H1 (cell line): ENCODE data around the gene TMPRSS9. TPM values are rescaled to one million over a fixed set of nuclear protein-coding genes. Genes with fewer than 3 reads are reported as not detected.
A peak's percentile ranks its signal among the peaks of the same experiment; 100 is the strongest.

Experiments
- CTCF ChIA-PET: fragments of 300-600 bp; sonication (Branson Sonifier 250); formaldehyde crosslinking; loops from one replicate; lab custom pipeline; 2021; ENCODE audit not compliant: partially characterized antibody; lab: Charles Lee
- POLR2A ChIA-PET: fragments of 300-600 bp; sonication (Branson Sonifier 250); formaldehyde crosslinking; loops from one replicate; lab custom pipeline; 2021; ENCODE audit warnings: inconsistent platforms; ENCODE audit not compliant: partially characterized antibody; lab: Charles Lee
- DNase-seq, 2 experiments: peaks; one replicate each; pipeline versions ENCODE4 v3.0.0 to v3.0.0-alpha.2; 2010 to 2022; ENCODE audit warnings: low spot score in 2 of 2, low read depth in 1 of 2, mixed read lengths in 1 of 2
- FAIRE-seq: peaks from 2 replicates; lab custom pipeline; 2011; peaks lifted over from hg19 to GRCh38; lab: Jason Lieb, UNC
- H2AFZ ChIP-seq: 2 replicates; pipeline ENCODE4 v1.8.1; 2012; ENCODE audit warnings: low read length, inconsistent platforms
- H2AK5ac ChIP-seq: 2 replicates; pipeline ENCODE4 v1.6.1; 2013; ENCODE audit warnings: low read depth, low read length
- H2BK120ac ChIP-seq: replicated peaks from 2 replicates; pipeline ENCODE3; 2013; ENCODE audit warnings: low read depth, low read length, inconsistent platforms
- H2BK12ac ChIP-seq: 2 replicates; pipeline ENCODE4 v1.6.1; 2013; ENCODE audit warnings: low read depth, low read length
- H2BK15ac ChIP-seq: 2 replicates; pipeline ENCODE4 v1.6.1; 2013; ENCODE audit warnings: low read length
- H2BK20ac ChIP-seq: 2 replicates; pipeline ENCODE4 v1.6.1; 2013; ENCODE audit warnings: low read length
- H2BK5ac ChIP-seq: 2 replicates; pipeline ENCODE4 v1.6.1; 2013; ENCODE audit warnings: low read depth, low read length
- H3K14ac ChIP-seq: 2 replicates; pipeline ENCODE4 v1.6.1; 2013; ENCODE audit warnings: inconsistent platforms; ENCODE audit not compliant: insufficient read length
- H3K18ac ChIP-seq: 2 replicates; pipeline ENCODE4 v1.6.1; 2013; ENCODE audit warnings: low read length; ENCODE audit errors: extremely low read depth
- H3K23ac ChIP-seq: 2 replicates; pipeline ENCODE4 v1.6.1; 2013; ENCODE audit warnings: inconsistent platforms; ENCODE audit not compliant: insufficient read length
- H3K23me2 ChIP-seq: 2 replicates; pipeline ENCODE4 v1.6.1; 2013; ENCODE audit warnings: low read depth, low read length
- H3K27ac ChIP-seq: 2 replicates; pipeline ENCODE4 v1.6.1; 2011; ENCODE audit warnings: low read depth, low read length, inconsistent platforms
- H3K27me3 ChIP-seq, 4 experiments: replicated peaks in 1 of 4; 1 replicate in 1 of 4; 2 replicates in 3 of 4; pipeline versions ENCODE4 v1.6.1 to v1.8.1; 2011 to 2013; ENCODE audit warnings: low read length in 3 of 4, mild to moderate bottlenecking in 3 of 4, inconsistent platforms in 2 of 4, mixed read lengths in 2 of 4, moderate library complexity in 1 of 4; ENCODE audit not compliant: control insufficient read depth in 3 of 4, insufficient read depth in 3 of 4; ENCODE audit errors: extremely low read depth in 1 of 4
- H3K36me3 ChIP-seq, 4 experiments: 2 replicates each; pipeline versions ENCODE4 v1.6.1 to v1.8.1; 2011 to 2013; ENCODE audit warnings: mild to moderate bottlenecking in 4 of 4, low read length in 3 of 4, moderate library complexity in 2 of 4, control low read depth in 1 of 4, inconsistent platforms in 1 of 4; ENCODE audit not compliant: insufficient read depth in 4 of 4, control insufficient read depth in 2 of 4
- H3K4ac ChIP-seq: replicated peaks from 2 replicates; pipeline ENCODE3; 2013; ENCODE audit warnings: low read length, low read depth, mixed read lengths, inconsistent platforms; ENCODE audit not compliant: insufficient read length
- H3K4me1 ChIP-seq, 4 experiments: replicated peaks in 1 of 4; 1 replicate in 1 of 4; 2 replicates in 3 of 4; pipeline versions ENCODE4 v1.6.1 to v1.8.1; 2011 to 2013; ENCODE audit warnings: low read length in 3 of 4, inconsistent platforms in 2 of 4, mixed read lengths in 1 of 4; ENCODE audit not compliant: insufficient read depth in 4 of 4, control insufficient read depth in 3 of 4
- H3K4me2 ChIP-seq, 2 experiments: 2 replicates each; pipeline versions ENCODE4 v1.6.1 to v1.8.1; 2011 to 2013; ENCODE audit warnings: low read depth in 2 of 2, low read length in 2 of 2, control low read depth in 1 of 2, inconsistent platforms in 1 of 2, mild to moderate bottlenecking in 1 of 2; ENCODE audit not compliant: insufficient read depth in 1 of 2
- H3K4me3 ChIP-seq, 4 experiments: fragments of 200-600, 300-600 bp in 1 of 4; sonication (generic), shearing (Covaris generic), sonication (Bioruptor Twin) in 1 of 4; 2 replicates each; pipeline versions ENCODE4 v1.5.1 to v1.8.1; 2011 to 2016; ENCODE audit warnings: low read length in 4 of 4, low read depth in 3 of 4, control low read depth in 2 of 4, inconsistent platforms in 2 of 4, mild to moderate bottlenecking in 2 of 4, mixed read lengths in 1 of 4, moderate library complexity in 1 of 4; ENCODE audit not compliant: insufficient read depth in 2 of 4; ENCODE audit errors: extremely low read depth in 1 of 4
- H3K56ac ChIP-seq: replicated peaks from 2 replicates; pipeline ENCODE3; 2013; ENCODE audit warnings: low read depth, mild to moderate bottlenecking, mixed read lengths, low read length, inconsistent platforms; ENCODE audit not compliant: insufficient read length
- H3K79me1 ChIP-seq: 2 replicates; pipeline ENCODE4 v1.6.1; 2013; ENCODE audit warnings: low read depth, low read length, control low read depth
- H3K79me2 ChIP-seq, 2 experiments: 2 replicates each; pipeline versions ENCODE4 v1.6.1 to v1.8.1; 2012 to 2013; ENCODE audit warnings: low read length in 2 of 2, mild to moderate bottlenecking in 2 of 2, inconsistent platforms in 1 of 2; ENCODE audit not compliant: insufficient read depth in 2 of 2, control insufficient read depth in 1 of 2
- H3K9ac ChIP-seq, 4 experiments: replicated peaks in 1 of 4; 1 replicate in 1 of 4; 2 replicates in 3 of 4; pipeline versions ENCODE4 v1.6.1 to v1.8.1; 2011 to 2013; ENCODE audit warnings: low read depth in 3 of 4, low read length in 3 of 4, control low read depth in 2 of 4, mild to moderate bottlenecking in 2 of 4, moderate library complexity in 2 of 4, inconsistent platforms in 1 of 4; ENCODE audit errors: extremely low read depth in 1 of 4
- H3K9me3 ChIP-seq, 2 experiments: 2 replicates each; pipeline versions ENCODE4 v1.6.1 to v1.8.1; 2012 to 2013; ENCODE audit warnings: mild to moderate bottlenecking in 2 of 2, moderate library complexity in 2 of 2, control low read depth in 1 of 2, inconsistent platforms in 1 of 2, low read depth in 1 of 2, low read length in 1 of 2, mixed read lengths in 1 of 2; ENCODE audit not compliant: insufficient read depth in 2 of 2
- H4K20me1 ChIP-seq, 2 experiments: replicated peaks in 1 of 2; 2 replicates each; pipeline versions ENCODE3 to v1.8.1; 2011 to 2013; ENCODE audit warnings: inconsistent platforms in 2 of 2, low read length in 2 of 2, mild to moderate bottlenecking in 1 of 2; ENCODE audit not compliant: insufficient read depth in 2 of 2, control insufficient read depth in 1 of 2
- H4K5ac ChIP-seq: 2 replicates; pipeline ENCODE4 v1.6.1; 2013; ENCODE audit warnings: low read length, low read depth, mixed read lengths, inconsistent platforms; ENCODE audit not compliant: insufficient read length
- H4K8ac ChIP-seq: 2 replicates; pipeline ENCODE4 v1.8.0; 2013; ENCODE audit warnings: mild to moderate bottlenecking, moderate library complexity, low read length, inconsistent platforms; ENCODE audit not compliant: insufficient read depth; ENCODE audit errors: extremely low read depth
- H4K91ac ChIP-seq: replicated peaks from 2 replicates; pipeline ENCODE3; 2013; ENCODE audit warnings: low read length, mixed read lengths, inconsistent platforms; ENCODE audit not compliant: insufficient read length
- BACH1 ChIP-seq: IDR thresholded peaks from 2 replicates; pipeline ENCODE4 v1.6.1; 2012; ENCODE audit warnings: low read length, improper control_type of control experiment
- CBX5 ChIP-seq: fragments of 300-800, 300-1000 bp; sonication (generic); IDR thresholded peaks from 2 replicates; pipeline ENCODE4 v1.7.1; 2016; ENCODE audit warnings: antibody characterized with exemption, low read length, low read depth
- JUN ChIP-seq: IDR thresholded peaks from 2 replicates; pipeline ENCODE4 v1.6.1; 2011; ENCODE audit warnings: low read depth, mild to moderate bottlenecking, improper control_type of control experiment, low read length
- NANOG ChIP-seq: IDR thresholded peaks from 2 replicates; pipeline ENCODE4 v1.6.1; 2011; ENCODE audit warnings: low read length, low read depth, mild to moderate bottlenecking, inconsistent platforms; ENCODE audit not compliant: insufficient read depth, poor library complexity, severe bottlenecking
- RAD21 ChIP-seq, 2 experiments: IDR thresholded peaks in 1 of 2; conservative IDR thresholded peaks in 1 of 2; 2 replicates each; pipeline ENCODE4 v1.6.1; 2011; ENCODE audit warnings: low read depth in 2 of 2, low read length in 2 of 2, improper control_type of control experiment in 1 of 2, inconsistent platforms in 1 of 2, mild to moderate bottlenecking in 1 of 2, moderate library complexity in 1 of 2
- RBBP5 ChIP-seq: IDR thresholded peaks from 2 replicates; pipeline ENCODE4 v1.7.1; 2012; ENCODE audit warnings: low read depth, mild to moderate bottlenecking, inconsistent platforms, low read length, moderate library complexity, borderline replicate concordance
- SIRT6 ChIP-seq: IDR thresholded peaks from one replicate; pipeline ENCODE4 v1.7.1; 2012; ENCODE audit warnings: low read length, inconsistent platforms
- SIX5 ChIP-seq: IDR thresholded peaks from 2 replicates; pipeline ENCODE4 v1.6.1; 2011; ENCODE audit warnings: mild to moderate bottlenecking, low read depth, low read length
- TAF1 ChIP-seq: IDR thresholded peaks from 2 replicates; pipeline ENCODE4 v1.6.1; 2011; ENCODE audit warnings: mild to moderate bottlenecking, low read depth, low read length
- WGBS, 2 experiments: shearing (Covaris generic) in 1 of 2; methylation state at CpG; one replicate each; pipeline versions ENCODE4 v1.1.6 to v1.1.7; 2013 to 2015; ENCODE audit warnings: low lambda C conversion rate in 2 of 2, mixed read lengths in 2 of 2, inconsistent platforms in 1 of 2, low coverage in 1 of 2, missing lambda C conversion rate in 1 of 2; ENCODE audit not compliant: insufficient replicate concordance in 2 of 2, insufficient coverage in 1 of 2, insufficient read length in 1 of 2; ENCODE audit errors: extremely low coverage in 1 of 2, missing lambda C conversion rate in 1 of 2; 5-methylcytosine and 5-hydroxymethylcytosine counted together
- long read RNA-seq, 2 experiments: library from RNA in 1 of 2; library from capped mRNA in 1 of 2; stranded (forward); transcript quantifications; one replicate each; pipeline ENCODE4 v2.0.0, GENCODE V29; 2021; ENCODE audit warnings: inconsistent platforms in 1 of 2
- polyA minus RNA-seq, 3 experiments: library from RNA; depleted of rRNA, polyadenylated mRNA; stranded (reverse); fragments of >200 nt; gene quantifications; 1 replicate in 2 of 3; 2 replicates in 1 of 3; pipeline ENCODE4 v1.2.3, GENCODE V29; 2011
- polyA plus RNA-seq, 7 experiments: library from polyadenylated mRNA; depleted of rRNA in 3 of 7; stranded (reverse) in 5 of 7; unstranded in 2 of 7; fragments of >200 nt in 5 of 7; fragments of 200-250 nt in 2 of 7; gene quantifications; 1 replicate in 5 of 7; 2 replicates in 1 of 7; 4 replicates in 1 of 7; pipeline versions ENCODE4 v1.2.1 to v1.2.3, GENCODE V29; 2011 to 2013; ENCODE audit warnings: missing spikeins in 2 of 7, mixed read lengths in 2 of 7
- total RNA-seq: library from RNA; stranded (reverse); fragmentation: NEBNext Ultra II Directional; extraction: Animal tissue kit (Norgen Biotek cat#: 25700); gene quantifications from 2 replicates; pipeline ENCODE4 v1.2.1, GENCODE V29; 2021

Gene TMPRSS9
- total RNA-seq (0.19 and 0.33 TPM in 2 replicates), polyA plus RNA-seq (2011; rRNA removed) (0.15 and 0.33 TPM in 2 replicates), polyA minus RNA-seq (2011; rRNA and poly(A)+ RNA removed) (0.10 and 0.32 TPM in 2 replicates)
- 0.44 TPM for polyA plus RNA-seq (2011; cell fraction: cytosol; rRNA removed)
- 3.6 TPM for polyA plus RNA-seq (2011; cell fraction: nucleus; rRNA removed)
- polyA plus RNA-seq (2012, experiment 1 of 2), result 0.46 to 0.84 TPM (median 0.66 TPM) in 4 replicates
- 0.12 TPM for polyA plus RNA-seq (2012, experiment 2 of 2)
- 0.08 TPM for polyA plus RNA-seq (2013, experiment 1 of 2)
- polyA plus RNA-seq (2013, experiment 2 of 2), result 0.09 TPM
- polyA minus RNA-seq (2011; cell fraction: cytosol; rRNA and poly(A)+ RNA removed), result 0.37 TPM
- 1.1 TPM for polyA minus RNA-seq (2011; cell fraction: nucleus; rRNA and poly(A)+ RNA removed)
- long read RNA-seq, experiment 1, partial matches to known transcripts, result 2 of 2 reads
- long read RNA-seq, experiment 1, other reads (novel, unspliced or antisense), result 0 of 2 reads
- long read RNA-seq, experiment 2, partial matches to known transcripts, result 0 of 1 reads
- long read RNA-seq, experiment 2, other reads (novel, unspliced or antisense), result 1 of 1 reads

GRCh38 chr19:2359992-2360685 lies at the start of gene TMPRSS9:
TSS of gene TMPRSS9 (plus strand) at chr19:2360265. CDS start at chr19:2389786, 29,521 bp downstream.
- DNase-seq (no peak), FAIRE-seq (no peak)
- Histone ChIP-seq H3K18ac (peak within 1 kb of the TSS; percentile 32), H3K56ac (no peak within 1 kb of the TSS), H3K14ac (no peak within 1 kb of the TSS), H2AFZ (0 out of 2 replicates have a peak within 1 kb of the TSS, but pooled peaks have one; percentile 13), H3K23me2 (peaks cover 29% of the 10 kb centered on the region), H3K79me1 (no peaks in the 10 kb centered on the region), H3K4me1 (peaks cover 0 to 4% (median 0%) of the 10 kb centered on the region in 4 experiments; a peak in 1 of 7 replicates), H4K8ac (peak within 1 kb of the TSS; percentile 46), H3K4me3 (peak within 1 kb of the TSS in 2 of 4 experiments; percentile 4 to 41; a peak in 1 of 8 replicates), H3K9ac (no peak within 1 kb of the TSS), H3K4ac (no peak within 1 kb of the TSS), H2BK12ac (peak within 1 kb of the TSS; percentile 80; the same call in 1 of the 2 replicates), H3K27me3 (peaks cover 0 to 8% (median 3%) of the 10 kb centered on the region in 4 experiments; a peak in 5 of 7 replicates), H4K20me1 (peaks cover 0 to 14% of the 10 kb centered on the region in 2 experiments), H3K36me3 (no peaks in the 10 kb centered on the region), H2AK5ac (peak within 1 kb of the TSS; percentile 93), H2BK15ac (no peak within 1 kb of the TSS; the same call in 1 of the 2 replicates), H2BK120ac (no peak within 1 kb of the TSS), H2BK20ac (0 out of 2 replicates have a peak within 1 kb of the TSS, but pooled peaks have one; percentile 86), H3K27ac (no peak within 1 kb of the TSS), H3K23ac (no peak within 1 kb of the TSS), H3K79me2 (no peaks in the 10 kb centered on the region), H4K91ac (peak within 1 kb of the TSS; percentile 15), H3K4me2 (peak within 1 kb of the TSS; percentile 33 to 42; a peak in 3 of 4 replicates), H4K5ac (no peak within 1 kb of the TSS), H3K9me3 (no peaks in the 10 kb centered on the region), H2BK5ac (peak within 1 kb of the TSS; percentile 44; the same call in 1 of the 2 replicates)
- ChIA-PET CTCF (interaction anchor here (1.2 kb wide), 1 partner anchor 88 kb away, joined by 3 read pairs; no protein-coding TSS in a partner anchor), POLR2A (interaction anchor here (1.1 to 1.2 kb wide), 2 partner anchors 26 to 88 kb away, joined by 3 read pairs; no protein-coding TSS in a partner anchor)
- 82% methylated on average over 17 of the region's 44 CpGs; no CpG with 5 or more reads in 1 of the 2 experiments for WGBS, 2 experiments
- TF ChIP-seq TAF1 (no peak), SIRT6 (no peak), CBX5 (no peak), RBBP5 (no peak), JUN (no peak), SIX5 (no peak), BACH1 (no peak), NANOG (no peak), RAD21 (IDR thresholded peaks at IDR 0.05 in 1 of 2, conservative IDR thresholded peaks at IDR 0.05 in 1 of 2; ENCODE audit: low read depth in 2 of 2, low read length in 2 of 2) (no peak)
